ENCODE results near the gene PRLH. TPM values are rescaled to one million over a fixed set of nuclear protein-coding genes. Genes with fewer than 3 reads are reported as not detected.

PRLH gene
- total and polyA plus RNA-seq, 2 of the 13 experiments (the other 11 are each of a cell fraction or from before 2014, with no cell fraction given) = not detected

DNA sequence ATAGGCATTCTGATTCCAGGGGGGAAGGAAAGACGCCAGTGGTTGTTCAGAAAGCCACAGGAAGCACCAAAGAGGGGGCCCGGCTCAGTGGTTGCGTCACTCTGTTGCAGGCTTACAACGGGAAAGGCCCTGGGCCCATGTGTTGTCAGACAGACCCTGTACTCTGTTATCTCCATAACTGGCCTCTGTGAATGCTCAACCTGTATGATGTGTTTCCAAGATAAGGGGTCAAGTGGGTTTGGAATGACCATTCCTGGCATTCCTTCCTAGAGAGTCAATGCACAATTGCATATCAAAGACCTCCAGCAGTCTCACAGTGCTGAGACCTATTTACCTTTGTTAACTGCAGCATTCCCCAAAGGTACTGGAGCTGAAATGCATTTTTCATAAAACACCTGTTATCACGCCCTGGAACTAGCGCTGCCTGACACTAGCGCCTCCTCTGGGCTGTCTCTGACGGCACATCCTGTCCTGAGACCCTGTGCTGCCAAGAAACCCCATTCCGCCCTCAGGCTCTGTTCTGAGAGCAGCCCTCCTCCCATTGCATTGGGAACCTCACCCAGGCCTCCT, 47.9 kb downstream of the PRLH start (continued):
- TF ChIP-seq, protein P1, sequence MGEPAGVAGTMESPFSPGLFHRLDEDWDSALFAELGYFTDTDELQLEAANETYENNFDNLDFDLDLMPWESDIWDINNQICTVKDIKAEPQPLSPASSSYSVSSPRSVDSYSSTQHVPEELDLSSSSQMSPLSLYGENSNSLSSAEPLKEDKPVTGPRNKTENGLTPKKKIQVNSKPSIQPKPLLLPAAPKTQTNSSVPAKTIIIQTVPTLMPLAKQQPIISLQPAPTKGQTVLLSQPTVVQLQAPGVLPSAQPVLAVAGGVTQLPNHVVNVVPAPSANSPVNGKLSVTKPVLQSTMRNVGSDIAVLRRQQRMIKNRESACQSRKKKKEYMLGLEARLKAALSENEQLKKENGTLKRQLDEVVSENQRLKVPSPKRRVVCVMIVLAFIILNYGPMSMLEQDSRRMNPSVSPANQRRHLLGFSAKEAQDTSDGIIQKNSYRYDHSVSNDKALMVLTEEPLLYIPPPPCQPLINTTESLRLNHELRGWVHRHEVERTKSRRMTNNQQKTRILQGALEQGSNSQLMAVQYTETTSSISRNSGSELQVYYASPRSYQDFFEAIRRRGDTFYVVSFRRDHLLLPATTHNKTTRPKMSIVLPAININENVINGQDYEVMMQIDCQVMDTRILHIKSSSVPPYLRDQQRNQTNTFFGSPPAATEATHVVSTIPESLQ (CRISPR knock-in tag; conservative IDR thresholded peaks at IDR 0.05) = peak; percentile 53; the same call in 1 of the 2 replicates
- TF ChIP-seq FOXP1 (IDR thresholded peaks at IDR 0.05) (no peak), FOXP1 (CRISPR knock-in tag; IDR thresholded peaks at IDR 0.05) (peak; percentile 97), BRCA1 (CRISPR knock-in tag; IDR thresholded peaks at IDR 0.05) (no peak), JDP2 (CRISPR knock-in tag; IDR thresholded peaks at IDR 0.05; ENCODE audit: borderline replicate concordance) (no peak; the same call in 1 of the 2 replicates), SMARCC2 (IDR thresholded peaks at IDR 0.05) (peak; percentile 70; the same call in 1 of the 2 replicates), RBM22 (optimal IDR thresholded peaks at IDR 0.05; ENCODE audit: low read length) (peak; percentile 33), ZNF530 (CRISPR knock-in tag; IDR thresholded peaks at IDR 0.05; ENCODE audit: low read depth) (no peak), ARNT (IDR thresholded peaks at IDR 0.05) (no peak), SP2 (CRISPR knock-in tag; IDR thresholded peaks at IDR 0.05) (no peak), MTA1 (CRISPR knock-in tag; IDR thresholded peaks at IDR 0.05; ENCODE audit: borderline replicate concordance) (no peak), GATA4 (IDR thresholded peaks at IDR 0.05; ENCODE audit: borderline replicate concordance, low read depth) (peak; percentile 98), ZNF570 (CRISPR knock-in tag; IDR thresholded peaks at IDR 0.05; ENCODE audit: borderline replicate concordance) (no peak; the same call in 1 of the 2 replicates), WIZ (CRISPR knock-in tag; IDR thresholded peaks at IDR 0.05) (peak; percentile 67; the same call in 1 of the 2 replicates), POLR2AphosphoS5 (IDR thresholded peaks at IDR 0.05; ENCODE audit: low read depth, low read length) (no peak)
- TF ChIP-seq, protein P2, sequence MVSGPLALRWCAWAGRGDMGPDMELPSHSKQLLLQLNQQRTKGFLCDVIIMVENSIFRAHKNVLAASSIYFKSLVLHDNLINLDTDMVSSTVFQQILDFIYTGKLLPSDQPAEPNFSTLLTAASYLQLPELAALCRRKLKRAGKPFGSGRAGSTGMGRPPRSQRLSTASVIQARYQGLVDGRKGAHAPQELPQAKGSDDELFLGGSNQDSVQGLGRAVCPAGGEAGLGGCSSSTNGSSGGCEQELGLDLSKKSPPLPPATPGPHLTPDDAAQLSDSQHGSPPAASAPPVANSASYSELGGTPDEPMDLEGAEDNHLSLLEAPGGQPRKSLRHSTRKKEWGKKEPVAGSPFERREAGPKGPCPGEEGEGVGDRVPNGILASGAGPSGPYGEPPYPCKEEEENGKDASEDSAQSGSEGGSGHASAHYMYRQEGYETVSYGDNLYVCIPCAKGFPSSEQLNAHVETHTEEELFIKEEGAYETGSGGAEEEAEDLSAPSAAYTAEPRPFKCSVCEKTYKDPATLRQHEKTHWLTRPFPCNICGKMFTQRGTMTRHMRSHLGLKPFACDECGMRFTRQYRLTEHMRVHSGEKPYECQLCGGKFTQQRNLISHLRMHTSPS (CRISPR knock-in tag; IDR thresholded peaks at IDR 0.05; ENCODE audit: low read depth) = no peak
- TF ChIP-seq, protein P3, sequence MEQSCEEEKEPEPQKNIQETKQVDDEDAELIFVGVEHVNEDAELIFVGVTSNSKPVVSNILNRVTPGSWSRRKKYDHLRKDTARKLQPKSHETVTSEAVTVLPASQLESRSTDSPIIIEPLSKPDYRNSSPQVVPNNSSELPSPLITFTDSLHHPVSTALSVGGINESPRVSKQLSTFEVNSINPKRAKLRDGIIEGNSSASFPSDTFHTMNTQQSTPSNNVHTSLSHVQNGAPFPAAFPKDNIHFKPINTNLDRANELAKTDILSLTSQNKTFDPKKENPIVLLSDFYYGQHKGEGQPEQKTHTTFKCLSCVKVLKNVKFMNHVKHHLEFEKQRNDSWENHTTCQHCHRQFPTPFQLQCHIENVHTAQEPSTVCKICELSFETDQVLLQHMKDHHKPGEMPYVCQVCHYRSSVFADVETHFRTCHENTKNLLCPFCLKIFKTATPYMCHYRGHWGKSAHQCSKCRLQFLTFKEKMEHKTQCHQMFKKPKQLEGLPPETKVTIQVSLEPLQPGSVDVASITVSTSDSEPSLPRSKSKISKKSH (CRISPR knock-in tag; IDR thresholded peaks at IDR 0.05; ENCODE audit: borderline replicate concordance) = no peak
- TF ChIP-seq, protein P4, sequence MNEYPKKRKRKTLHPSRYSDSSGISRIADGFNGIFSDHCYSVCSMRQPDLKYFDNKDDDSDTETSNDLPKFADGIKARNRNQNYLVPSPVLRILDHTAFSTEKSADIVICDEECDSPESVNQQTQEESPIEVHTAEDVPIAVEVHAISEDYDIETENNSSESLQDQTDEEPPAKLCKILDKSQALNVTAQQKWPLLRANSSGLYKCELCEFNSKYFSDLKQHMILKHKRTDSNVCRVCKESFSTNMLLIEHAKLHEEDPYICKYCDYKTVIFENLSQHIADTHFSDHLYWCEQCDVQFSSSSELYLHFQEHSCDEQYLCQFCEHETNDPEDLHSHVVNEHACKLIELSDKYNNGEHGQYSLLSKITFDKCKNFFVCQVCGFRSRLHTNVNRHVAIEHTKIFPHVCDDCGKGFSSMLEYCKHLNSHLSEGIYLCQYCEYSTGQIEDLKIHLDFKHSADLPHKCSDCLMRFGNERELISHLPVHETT (CRISPR knock-in tag; conservative IDR thresholded peaks at IDR 0.05) = peak; percentile 65; the same call in 1 of the 2 replicates
- TF ChIP-seq, protein P5, sequence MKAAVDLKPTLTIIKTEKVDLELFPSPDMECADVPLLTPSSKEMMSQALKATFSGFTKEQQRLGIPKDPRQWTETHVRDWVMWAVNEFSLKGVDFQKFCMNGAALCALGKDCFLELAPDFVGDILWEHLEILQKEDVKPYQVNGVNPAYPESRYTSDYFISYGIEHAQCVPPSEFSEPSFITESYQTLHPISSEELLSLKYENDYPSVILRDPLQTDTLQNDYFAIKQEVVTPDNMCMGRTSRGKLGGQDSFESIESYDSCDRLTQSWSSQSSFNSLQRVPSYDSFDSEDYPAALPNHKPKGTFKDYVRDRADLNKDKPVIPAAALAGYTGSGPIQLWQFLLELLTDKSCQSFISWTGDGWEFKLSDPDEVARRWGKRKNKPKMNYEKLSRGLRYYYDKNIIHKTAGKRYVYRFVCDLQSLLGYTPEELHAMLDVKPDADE (CRISPR knock-in tag; IDR thresholded peaks at IDR 0.05) = no peak
- TF ChIP-seq, protein P6, sequence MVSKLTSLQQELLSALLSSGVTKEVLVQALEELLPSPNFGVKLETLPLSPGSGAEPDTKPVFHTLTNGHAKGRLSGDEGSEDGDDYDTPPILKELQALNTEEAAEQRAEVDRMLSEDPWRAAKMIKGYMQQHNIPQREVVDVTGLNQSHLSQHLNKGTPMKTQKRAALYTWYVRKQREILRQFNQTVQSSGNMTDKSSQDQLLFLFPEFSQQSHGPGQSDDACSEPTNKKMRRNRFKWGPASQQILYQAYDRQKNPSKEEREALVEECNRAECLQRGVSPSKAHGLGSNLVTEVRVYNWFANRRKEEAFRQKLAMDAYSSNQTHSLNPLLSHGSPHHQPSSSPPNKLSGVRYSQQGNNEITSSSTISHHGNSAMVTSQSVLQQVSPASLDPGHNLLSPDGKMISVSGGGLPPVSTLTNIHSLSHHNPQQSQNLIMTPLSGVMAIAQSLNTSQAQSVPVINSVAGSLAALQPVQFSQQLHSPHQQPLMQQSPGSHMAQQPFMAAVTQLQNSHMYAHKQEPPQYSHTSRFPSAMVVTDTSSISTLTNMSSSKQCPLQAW (CRISPR knock-in tag; IDR thresholded peaks at IDR 0.05) = peak; percentile 94
